ENCODE measurements around the gene TTC7B. TPM values are rescaled to one million over a fixed set of nuclear protein-coding genes. Genes with fewer than 3 reads are reported as not detected.

Gene TTC7B
- total and polyA plus RNA-seq, 2 of the 8 experiments (the other 6 are each of a cell fraction or from before 2014, with no cell fraction given) = 23.7 to 34.0 TPM

- Histone ChIP-seq H3K4me2 (ENCODE audit: insufficient read depth in 1 of 2, low read depth in 2 of 2, low read length in 2 of 2) (no peak overlapping the region), H4K8ac (ENCODE audit: extremely low read depth, insufficient read depth, low read length) (no peak overlapping the region), H3K23me2 (ENCODE audit: low read depth, low read length) (no peaks in the 10 kb centered on the region), H2AFZ (ENCODE audit: low read length) (no peak overlapping the region), H3K14ac (ENCODE audit: insufficient read length) (no peak overlapping the region), H3K4me1 (replicated peaks in 1 of 4; ENCODE audit: control insufficient read depth in 3 of 4, insufficient read depth in 4 of 4, low read length in 3 of 4) (peaks cover 0 to 4% (median 2%) of the 10 kb centered on the region in 4 experiments; a peak in 2 of 7 replicates), H3K4ac (replicated peaks; ENCODE audit: insufficient read length, low read depth, low read length) (no peak overlapping the region), H2BK120ac (replicated peaks; ENCODE audit: low read depth, low read length) (no peak overlapping the region), H2AK5ac (ENCODE audit: low read depth, low read length) (no peak overlapping the region), H2BK20ac (ENCODE audit: low read length) (no peak overlapping the region), H3K23ac (ENCODE audit: insufficient read length) (no peak overlapping the region), H3K9me3 (ENCODE audit: insufficient read depth in 2 of 2, low read depth in 1 of 2, low read length in 1 of 2) (no peaks in the 10 kb centered on the region), H3K79me1 (ENCODE audit: low read depth, low read length) (no peaks in the 10 kb centered on the region; the same call in 1 of the 2 replicates), H3K56ac (replicated peaks; ENCODE audit: insufficient read length, low read depth, low read length) (no peak overlapping the region), H2BK12ac (ENCODE audit: low read depth, low read length) (no peak overlapping the region), H4K5ac (ENCODE audit: insufficient read length, low read depth, low read length) (no peak overlapping the region), H2BK15ac (ENCODE audit: low read length) (no peak overlapping the region), H2BK5ac (ENCODE audit: low read depth, low read length) (no peak overlapping the region), H3K36me3 (ENCODE audit: control insufficient read depth in 2 of 4, insufficient read depth in 4 of 4, low read length in 3 of 4) (no peaks in the 10 kb centered on the region), H3K27ac (ENCODE audit: low read depth, low read length) (no peak overlapping the region), H3K79me2 (ENCODE audit: control insufficient read depth in 1 of 2, insufficient read depth in 2 of 2, low read length in 2 of 2) (no peaks in the 10 kb centered on the region), H3K18ac (ENCODE audit: extremely low read depth, low read length) (no peak overlapping the region), H4K20me1 (replicated peaks in 1 of 2; ENCODE audit: control insufficient read depth in 1 of 2, insufficient read depth in 2 of 2, low read length in 2 of 2) (no peaks in the 10 kb centered on the region), H3K9ac (replicated peaks in 1 of 4; ENCODE audit: extremely low read depth in 1 of 4, low read depth in 3 of 4, low read length in 3 of 4) (no peak overlapping the region), H3K27me3 (replicated peaks in 1 of 4; ENCODE audit: control insufficient read depth in 3 of 4, extremely low read depth in 1 of 4, insufficient read depth in 3 of 4, low read length in 3 of 4) (no peaks in the 10 kb centered on the region), H3K4me3 (ENCODE audit: extremely low read depth in 1 of 4, insufficient read depth in 2 of 4, low read depth in 3 of 4, low read length in 4 of 4) (no peak overlapping the region), H4K91ac (replicated peaks; ENCODE audit: insufficient read length, low read length) (no peak overlapping the region)
- FAIRE-seq (no peak), DNase-seq (ENCODE audit: low read depth in 1 of 2, low spot score in 2 of 2) (no peak)
- WGBS, 2 experiments (ENCODE audit: extremely low coverage in 1 of 2, insufficient coverage in 1 of 2, insufficient read length in 1 of 2, insufficient replicate concordance in 2 of 2, low coverage in 1 of 2, low lambda C conversion rate in 2 of 2, missing lambda C conversion rate in 1 of 2) = 96% methylated on average over 7 of the region's 7 CpGs; no CpG with 5 or more reads in 1 of the 2 experiments
- CTCF ChIA-PET (ENCODE audit: partially characterized antibody) = interaction anchor here (0.6 to 4.9 kb wide), 5 partner anchors 14 to 1737 kb away, joined by 3 to 29 read pairs (median 3); no protein-coding TSS in a partner anchor
- POLR2A ChIA-PET (ENCODE audit: partially characterized antibody) = interaction anchor here (1.0 to 2.2 kb wide), 2 partner anchors 10 to 14 kb away, joined by 3 to 5 read pairs; no protein-coding TSS in a partner anchor
- TF ChIP-seq RXRA (IDR thresholded peaks at IDR 0.05; ENCODE audit: insufficient read depth, low read depth, low read length) (no peak), KDM1A (IDR thresholded peaks at IDR 0.05; ENCODE audit: borderline replicate concordance, low read length) (no peak), NANOG (IDR thresholded peaks at IDR 0.05; ENCODE audit: insufficient read depth, low read depth, low read length, poor library complexity, severe bottlenecking) (no peak), SP1 (IDR thresholded peaks at IDR 0.05; ENCODE audit: low read depth, low read length) (no peak), BCL11A (IDR thresholded peaks at IDR 0.05; ENCODE audit: low read depth in 2 of 2, low read length in 2 of 2) (no peak), YY1 (IDR thresholded peaks at IDR 0.05; ENCODE audit: low read depth, low read length) (no peak), TBP (IDR thresholded peaks at IDR 0.05; ENCODE audit: low read depth, low read length) (no peak), EP300 (IDR thresholded peaks at IDR 0.05; ENCODE audit: borderline replicate concordance in 1 of 2, low read depth in 2 of 2, low read length in 2 of 2) (no peak), CTBP2 (IDR thresholded peaks at IDR 0.05; ENCODE audit: borderline replicate concordance, insufficient read depth, insufficient read length, low read length) (no peak), HDAC2 (IDR thresholded peaks at IDR 0.05; ENCODE audit: borderline replicate concordance in 1 of 2, low read depth in 2 of 2, low read length in 2 of 2) (no peak), PHF8 (conservative IDR thresholded peaks at IDR 0.05; ENCODE audit: low read depth, low read length) (no peak), E2F6 (IDR thresholded peaks at IDR 0.05) (no peak), TCF12 (IDR thresholded peaks at IDR 0.05; ENCODE audit: low read depth, low read length) (no peak)
Observed at GRCh38 chr14:90682615-90683014, 133.6 kb downstream of the TTC7B start.
